Breast epithelium (tissue), 3 donors: ENCODE results near the gene CYP1B1.

Source experiments
- POLR2A ChIP-seq: fragments of 450-650 bp; IDR thresholded peaks from one replicate; pipeline ENCODE4 v1.6.1; 2016; ENCODE audit warnings: antibody characterized with exemption, mild to moderate bottlenecking, moderate library complexity
- POLR2AphosphoS5 ChIP-seq, 3 donors: sonication (generic); formaldehyde crosslinking; IDR thresholded peaks; one replicate each; pipeline ENCODE4 v1.6.1; 2017; ENCODE audit warnings: antibody characterized with exemption in 3 of 3
- TF ChIP-seq, protein P1 (sequence below), 3 donors: fragments of 450-650 bp; IDR thresholded peaks; one replicate each; pipeline ENCODE4 v1.5.1; 2016 to 2017; ENCODE audit warnings: antibody characterized with exemption in 3 of 3, mild to moderate bottlenecking in 3 of 3, moderate library complexity in 3 of 3

GRCh38 chr2:38106405-38107094 lies 30.6 kb upstream of the CYP1B1 start:
- TF ChIP-seq POLR2AphosphoS5 (IDR thresholded peaks at IDR 0.05) (no peak), POLR2A (no peak)
- TF ChIP-seq, protein P1, sequence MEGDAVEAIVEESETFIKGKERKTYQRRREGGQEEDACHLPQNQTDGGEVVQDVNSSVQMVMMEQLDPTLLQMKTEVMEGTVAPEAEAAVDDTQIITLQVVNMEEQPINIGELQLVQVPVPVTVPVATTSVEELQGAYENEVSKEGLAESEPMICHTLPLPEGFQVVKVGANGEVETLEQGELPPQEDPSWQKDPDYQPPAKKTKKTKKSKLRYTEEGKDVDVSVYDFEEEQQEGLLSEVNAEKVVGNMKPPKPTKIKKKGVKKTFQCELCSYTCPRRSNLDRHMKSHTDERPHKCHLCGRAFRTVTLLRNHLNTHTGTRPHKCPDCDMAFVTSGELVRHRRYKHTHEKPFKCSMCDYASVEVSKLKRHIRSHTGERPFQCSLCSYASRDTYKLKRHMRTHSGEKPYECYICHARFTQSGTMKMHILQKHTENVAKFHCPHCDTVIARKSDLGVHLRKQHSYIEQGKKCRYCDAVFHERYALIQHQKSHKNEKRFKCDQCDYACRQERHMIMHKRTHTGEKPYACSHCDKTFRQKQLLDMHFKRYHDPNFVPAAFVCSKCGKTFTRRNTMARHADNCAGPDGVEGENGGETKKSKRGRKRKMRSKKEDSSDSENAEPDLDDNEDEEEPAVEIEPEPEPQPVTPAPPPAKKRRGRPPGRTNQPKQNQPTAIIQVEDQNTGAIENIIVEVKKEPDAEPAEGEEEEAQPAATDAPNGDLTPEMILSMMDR (IDR thresholded peaks at IDR 0.05) = no peak
